K562 (cell line): Measurements from ENCODE around the gene TAS2R39. TPM values are rescaled to one million over a fixed set of nuclear protein-coding genes. Genes with fewer than 3 reads are reported as not detected.

Source experiments
- CEBPB ChIP-seq: fragments of 450-650 bp; IDR thresholded peaks from 2 replicates; pipeline ENCODE4 v1.6.1; 2016; ENCODE audit warnings: missing genetic modification characterization, missing compliant biosample characterization
- ESRRB ChIP-seq: fragments of 250-450 bp; sonication (Bioruptor Pico); IDR thresholded peaks from 2 replicates; pipeline ENCODE4 v1.5.0; 2020; ENCODE audit warnings: mild to moderate bottlenecking, moderate library complexity, borderline replicate concordance
- HEY1 ChIP-seq: fragments of 250-450 bp; sonication (Bioruptor Pico); IDR thresholded peaks from 2 replicates; pipeline ENCODE4 v1.5.0; 2020; ENCODE audit warnings: mild to moderate bottlenecking, moderate library complexity, borderline replicate concordance
- HMBOX1 ChIP-seq: sonication (generic); IDR thresholded peaks from 2 replicates; pipeline ENCODE4 v1.6.1; 2016
- HMGXB4 ChIP-seq: sonication (generic); formaldehyde crosslinking; IDR thresholded peaks from 2 replicates; pipeline ENCODE4 v1.8.1; 2023; ENCODE audit warnings: mild to moderate bottlenecking, missing genetic modification reagents
- KLF13 ChIP-seq: fragments of 450-650 bp; IDR thresholded peaks from 2 replicates; pipeline ENCODE4 v1.6.1; 2016; ENCODE audit warnings: missing genetic modification characterization, low read depth, mild to moderate bottlenecking, missing compliant biosample characterization, moderate library complexity, borderline replicate concordance
- MAFG ChIP-seq: fragments of 450-650 bp; conservative IDR thresholded peaks from 2 replicates; pipeline ENCODE4 v1.6.1; 2016; ENCODE audit warnings: missing genetic modification characterization, missing compliant biosample characterization
- MNT ChIP-seq, 2 experiments: fragments of 450-650 bp; conservative IDR thresholded peaks; 2 replicates each; pipeline ENCODE4 v1.6.1; 2017; ENCODE audit warnings: mild to moderate bottlenecking in 2 of 2, moderate library complexity in 2 of 2
- NFE2 ChIP-seq: IDR thresholded peaks from 2 replicates; pipeline ENCODE4 v1.6.1; 2014; ENCODE audit warnings: antibody characterized with exemption, low read depth
- NR2F6 ChIP-seq: fragments of 450-650 bp; formaldehyde crosslinking; IDR thresholded peaks from 2 replicates; pipeline ENCODE4 v1.4.0; 2020; ENCODE audit warnings: mild to moderate bottlenecking
- PML ChIP-seq: IDR thresholded peaks from 2 replicates; pipeline ENCODE4 v1.6.1; 2012; ENCODE audit warnings: low read length, inconsistent platforms
- RBBP5 ChIP-seq: fragments of 200-600 bp; sonication (generic); IDR thresholded peaks from 2 replicates; pipeline ENCODE4 v1.6.1; 2012; ENCODE audit warnings: borderline replicate concordance, mild to moderate bottlenecking, low read length, control low read depth, inconsistent platforms; ENCODE audit not compliant: insufficient read depth, poor library complexity, severe bottlenecking
- SPI1 ChIP-seq: IDR thresholded peaks from 2 replicates; pipeline ENCODE4 v1.6.1; 2011; ENCODE audit warnings: low read depth, low read length, control low read depth, borderline replicate concordance
- SRSF7 ChIP-seq: fragments of 200-400 bp; formaldehyde crosslinking; optimal IDR thresholded peaks from 2 replicates; pipeline ENCODE3; 2017; ENCODE audit warnings: mild to moderate bottlenecking, low read depth, low read length
- STAG1 ChIP-seq: sonication (generic); formaldehyde crosslinking; IDR thresholded peaks from 2 replicates; pipeline ENCODE4 v1.5.0; 2020; ENCODE audit warnings: missing genetic modification reagents, borderline replicate concordance
- TCF7L2 ChIP-seq: fragments of 150-350 bp; IDR thresholded peaks from 2 replicates; pipeline ENCODE4 v1.6.1; 2016; ENCODE audit warnings: low read depth, mild to moderate bottlenecking, low read length, moderate library complexity
- THRB ChIP-seq: fragments of 450-650 bp; formaldehyde crosslinking; conservative IDR thresholded peaks from 2 replicates; pipeline ENCODE4 v1.4.0; 2022; ENCODE audit warnings: mild to moderate bottlenecking, missing genetic modification characterization
- ZNF695 ChIP-seq: fragments of 450-650 bp; formaldehyde crosslinking; IDR thresholded peaks from 2 replicates; pipeline ENCODE4 v1.4.0; 2020; ENCODE audit warnings: mild to moderate bottlenecking, moderate library complexity
- polyA plus RNA-seq, 8 experiments: library from polyadenylated mRNA; depleted of rRNA in 4 of 8; stranded (reverse) in 5 of 8; unstranded in 3 of 8; fragments of >200 nt; fragmentation: Nextera tagmentation in 2 of 8; fragmentation: Illumina TruSeq in 1 of 8; extraction: Ambion mirVana in 2 of 8; extraction: Trizol in 1 of 8; gene quantifications; 2 replicates each; pipeline versions ENCODE4 v1.2.1 to v1.2.3, GENCODE V29; 2011 to 2014; ENCODE audit warnings: inconsistent platforms in 1 of 8, missing spikeins in 1 of 8
- total RNA-seq, 7 experiments: library from RNA; depleted of rRNA in 6 of 7; stranded (reverse); fragments of >200 nt in 6 of 7; fragmentation: Illumina TruSeq in 2 of 7; extraction: Trizol in 2 of 7; gene quantifications; 2 replicates each; pipeline versions ENCODE4 v1.2.1 to v1.2.3, GENCODE V29; 2011 to 2021; ENCODE audit warnings: low replicate concordance in 1 of 7

TAS2R39 gene
- total and polyA plus RNA-seq, 9 of the 15 experiments (the other 6 are each of a cell fraction or from before 2014, with no cell fraction given) = not detected

- TF ChIP-seq PML (no peak), SPI1 (0 out of 2 replicates have a peak, but pooled peaks have one; percentile 4), ESRRB (CRISPR knock-in tag) (no peak), TCF7L2 (no peak), NR2F6 (CRISPR knock-in tag) (no peak), HMGXB4 (CRISPR knock-in tag) (no peak), MNT (conservative IDR thresholded peaks at IDR 0.05) (no peak), STAG1 (CRISPR knock-in tag) (no peak), HEY1 (CRISPR knock-in tag) (no peak), KLF13 (tag) (no peak), NFE2 (peak; percentile 62), CEBPB (tag) (peak; percentile 38; the same call in 1 of the 2 replicates), THRB (CRISPR knock-in tag) (no peak), RBBP5 (no peak), HMBOX1 (no peak), MAFG (peak; percentile 41), SRSF7 (no peak), ZNF695 (CRISPR knock-in tag) (no peak)
These were observed 39.6 kb downstream of the TAS2R39 start (continued) for GRCh38 chr7:143222782-143223181.
